Globus pallidus (tissue), 1 donor: ENCODE measurements around the gene DNPH1.

Experiments
- DNase-seq: peaks from one replicate; pipeline ENCODE4 v3.0.0-alpha.2; 2015; ENCODE audit warnings: low spot score

Gene DNPH1

GRCh38 chr6:43181942-43182860 lies 47.1 kb downstream of the DNPH1 start, which contains the start of gene CUL9:
TSS of gene CUL9 (plus strand) at chr6:43182196. CDS start at chr6:43184311, 2,115 bp downstream.
- DNase-seq = peak; percentile 78

- no peak for DNase-seq
Observed at GRCh38 chr6:43181621-43181941, 47.7 kb downstream of the DNPH1 start.

- DNase-seq = no peak
Observed at GRCh38 chr6:43180985-43181384, 48.3 kb downstream of the DNPH1 start.

GRCh38 chr6:43180058-43180457 lies 49.2 kb downstream of the DNPH1 start:
- DNase-seq = no peak

GRCh38 chr6:43178951-43179830 lies 50.1 kb downstream of the DNPH1 start:
- no peak for DNase-seq

- DNase-seq = no peak
Observed at GRCh38 chr6:43178150-43178549, 51.1 kb downstream of the DNPH1 start.

GRCh38 chr6:43176423-43176786 lies 52.9 kb downstream of the DNPH1 start:
- DNase-seq = no peak

- DNase-seq = no peak
Observed at GRCh38 chr6:43175676-43176422, 53.4 kb downstream of the DNPH1 start.
